BE2C (cell line): ENCODE data around the gene COL5A1.

Experiments used
- DNase-seq: peaks from one replicate; pipeline ENCODE4 v3.0.0-alpha.2; 2020
- H3K27me3 ChIP-seq: fragments of 250-450 bp; sonication (Bioruptor Pico); 2 replicates; pipeline ENCODE4 v1.5.1; 2020; ENCODE audit warnings: mild to moderate bottlenecking
- H3K36me3 ChIP-seq: fragments of 250-450 bp; sonication (Bioruptor Pico); 2 replicates; pipeline ENCODE4 v1.5.1; 2020; ENCODE audit warnings: mild to moderate bottlenecking
- H3K4me1 ChIP-seq: fragments of 250-450 bp; sonication (Bioruptor Pico); 2 replicates; pipeline ENCODE4 v1.5.1; 2020
- H3K4me3 ChIP-seq: 2 replicates; pipeline ENCODE4 v1.5.1; 2011; ENCODE audit warnings: low read depth, low read length
- H3K9me3 ChIP-seq: fragments of 250-450 bp; sonication (Bioruptor Pico); 2 replicates; pipeline ENCODE4 v1.5.1; 2020
- TF ChIP-seq, protein P1 (sequence below): IDR thresholded peaks from 2 replicates; pipeline ENCODE4 v1.5.1; 2012; ENCODE audit warnings: mild to moderate bottlenecking, low read depth, low read length

Gene COL5A1

DNA sequence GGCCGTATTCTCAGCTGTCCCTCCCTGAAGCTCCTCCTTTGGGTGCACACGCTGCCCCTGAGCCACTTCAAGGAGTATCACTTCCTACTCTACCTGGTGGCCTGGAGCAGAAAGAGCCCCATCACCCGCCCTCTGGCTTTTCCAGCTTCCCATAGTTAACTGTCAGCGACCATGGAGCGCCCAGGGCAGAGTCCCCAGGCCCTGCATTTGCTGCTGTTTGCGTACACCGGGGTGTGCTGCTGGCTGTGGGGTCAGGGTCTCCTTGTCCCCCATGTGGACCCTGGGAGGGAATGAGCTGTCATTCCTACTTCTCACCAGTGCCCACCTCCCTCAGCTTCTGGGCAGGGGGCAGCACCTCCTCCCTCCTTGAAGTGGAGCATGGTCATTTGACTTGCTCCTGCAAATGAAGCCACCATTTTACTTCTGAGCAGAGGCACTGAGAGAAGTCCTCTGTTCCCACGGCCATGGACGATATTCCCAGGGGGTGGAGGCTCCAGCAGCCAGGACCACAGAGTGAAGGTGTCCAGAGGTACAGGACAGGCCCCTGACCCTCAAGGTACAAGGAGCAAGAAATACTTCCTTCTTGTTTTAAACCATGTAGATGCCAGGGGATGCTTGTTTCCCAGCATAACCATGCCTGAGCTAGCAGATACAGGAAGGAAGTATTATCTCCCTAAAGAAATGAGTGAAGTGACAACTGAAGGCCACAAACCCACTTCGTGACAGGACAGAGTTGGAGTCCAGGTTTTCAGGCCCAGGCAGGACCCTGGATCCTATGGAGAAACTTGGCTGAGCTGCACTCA is 40.6 kb upstream of the COL5A1 start:
- TF ChIP-seq, protein P1, sequence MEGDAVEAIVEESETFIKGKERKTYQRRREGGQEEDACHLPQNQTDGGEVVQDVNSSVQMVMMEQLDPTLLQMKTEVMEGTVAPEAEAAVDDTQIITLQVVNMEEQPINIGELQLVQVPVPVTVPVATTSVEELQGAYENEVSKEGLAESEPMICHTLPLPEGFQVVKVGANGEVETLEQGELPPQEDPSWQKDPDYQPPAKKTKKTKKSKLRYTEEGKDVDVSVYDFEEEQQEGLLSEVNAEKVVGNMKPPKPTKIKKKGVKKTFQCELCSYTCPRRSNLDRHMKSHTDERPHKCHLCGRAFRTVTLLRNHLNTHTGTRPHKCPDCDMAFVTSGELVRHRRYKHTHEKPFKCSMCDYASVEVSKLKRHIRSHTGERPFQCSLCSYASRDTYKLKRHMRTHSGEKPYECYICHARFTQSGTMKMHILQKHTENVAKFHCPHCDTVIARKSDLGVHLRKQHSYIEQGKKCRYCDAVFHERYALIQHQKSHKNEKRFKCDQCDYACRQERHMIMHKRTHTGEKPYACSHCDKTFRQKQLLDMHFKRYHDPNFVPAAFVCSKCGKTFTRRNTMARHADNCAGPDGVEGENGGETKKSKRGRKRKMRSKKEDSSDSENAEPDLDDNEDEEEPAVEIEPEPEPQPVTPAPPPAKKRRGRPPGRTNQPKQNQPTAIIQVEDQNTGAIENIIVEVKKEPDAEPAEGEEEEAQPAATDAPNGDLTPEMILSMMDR, result no peak
- Histone ChIP-seq H3K4me3 (no peak overlapping the region), H3K36me3 (no peaks in the 10 kb centered on the region), H3K9me3 (no peaks in the 10 kb centered on the region; the same call in 1 of the 2 replicates), H3K27me3 (no peaks in the 10 kb centered on the region), H3K4me1 (no peaks in the 10 kb centered on the region)
- DNase-seq, result no peak

DNA sequence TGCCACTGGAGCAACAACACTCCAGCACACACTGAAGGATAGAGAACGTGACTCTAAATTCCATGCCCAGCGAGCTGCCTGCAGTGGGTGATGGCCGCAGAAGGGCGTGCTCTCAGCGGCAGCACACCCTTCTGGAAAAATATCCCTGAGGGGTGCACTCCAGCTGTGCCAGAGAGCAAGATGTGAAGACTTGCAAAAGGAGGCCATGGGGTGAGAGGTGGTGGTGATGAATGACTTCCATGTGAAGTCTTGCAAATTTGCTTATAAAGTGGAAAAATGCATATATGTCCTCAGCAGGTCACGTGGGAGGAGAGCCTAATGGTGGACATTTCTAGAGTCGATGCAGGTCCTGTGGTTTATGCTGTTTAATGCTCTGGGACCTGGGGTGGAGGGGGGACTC is 39.8 kb upstream of the COL5A1 start:
- Histone ChIP-seq H3K9me3 (no peaks in the 10 kb centered on the region; the same call in 1 of the 2 replicates), H3K27me3 (no peaks in the 10 kb centered on the region), H3K36me3 (no peaks in the 10 kb centered on the region), H3K4me3 (no peak overlapping the region), H3K4me1 (no peaks in the 10 kb centered on the region)
- TF ChIP-seq, protein P1, result no peak
- DNase-seq, result no peak

- H3K4me3 ChIP-seq, result no peak overlapping the region
- peak; percentile 4 for DNase-seq
- no peaks in the 10 kb centered on the region for H3K36me3 ChIP-seq
- TF ChIP-seq, protein P1, result no peak
- H3K9me3 ChIP-seq, result no peaks in the 10 kb centered on the region; the same call in 1 of the 2 replicates
- H3K4me1 ChIP-seq, result no peaks in the 10 kb centered on the region
- H3K27me3 ChIP-seq, result no peaks in the 10 kb centered on the region
These were observed 38.8 kb upstream of the COL5A1 start for GRCh38 chr9:134602547-134603362.

- H3K36me3 ChIP-seq, result no peaks in the 10 kb centered on the region
- no peaks in the 10 kb centered on the region for H3K27me3 ChIP-seq
- TF ChIP-seq, protein P1, result no peak
These were observed 36.8 kb upstream of the COL5A1 start for GRCh38 chr9:134604834-134605233.

DNA sequence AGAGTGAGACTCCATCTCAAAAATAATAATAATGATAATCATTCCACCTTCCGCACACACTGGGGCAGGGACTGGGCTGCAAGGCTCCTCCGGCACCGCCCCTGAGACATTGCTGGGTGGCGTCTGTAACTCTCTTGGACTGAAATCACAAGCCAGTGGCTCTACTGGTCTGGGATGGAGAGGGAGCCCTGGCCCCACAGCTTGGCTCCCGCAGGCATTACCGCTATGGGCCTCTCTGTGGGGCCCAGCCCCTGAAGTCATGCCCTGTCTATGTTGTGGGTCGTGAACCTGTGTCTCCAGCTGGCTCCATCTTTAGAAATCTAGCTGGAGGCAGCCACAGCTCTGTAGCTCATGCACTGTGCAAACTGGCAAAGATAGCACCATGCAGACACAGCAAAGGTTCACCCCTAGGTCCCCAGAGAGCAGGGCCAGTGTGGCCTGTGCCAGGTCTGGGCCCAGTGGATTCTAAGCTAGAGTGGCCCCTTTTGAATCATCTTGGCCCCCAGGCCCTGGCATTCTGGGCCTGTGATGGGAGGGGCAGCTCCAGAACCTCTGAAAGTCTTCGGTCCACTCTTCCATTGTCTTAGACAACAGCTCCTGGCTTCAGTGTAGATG is 36.1 kb upstream of the COL5A1 start:
- TF ChIP-seq, protein P1, result no peak
- no peak for DNase-seq
- H3K27me3 ChIP-seq, result no peaks in the 10 kb centered on the region
- H3K36me3 ChIP-seq, result no peaks in the 10 kb centered on the region
- no peaks in the 10 kb centered on the region for H3K4me1 ChIP-seq
- no peaks in the 10 kb centered on the region; the same call in 1 of the 2 replicates for H3K9me3 ChIP-seq
- no peak overlapping the region for H3K4me3 ChIP-seq

More at GRCh38 chr9:134604834-134605233, 36.8 kb upstream of the COL5A1 start:
- peak; percentile 6 for DNase-seq
- Histone ChIP-seq H3K4me3 (no peak overlapping the region), H3K4me1 (no peaks in the 10 kb centered on the region), H3K9me3 (no peaks in the 10 kb centered on the region; the same call in 1 of the 2 replicates)
